Panc1 (cell line): ENCODE measurements around the gene AGPAT4.

Experiments
- POLR2AphosphoS5 ChIP-seq: IDR thresholded peaks from 2 replicates; pipeline ENCODE4 v1.6.1; 2012; ENCODE audit warnings: mild to moderate bottlenecking, low read depth, low read length, moderate library complexity
- SIN3A ChIP-seq: IDR thresholded peaks from 2 replicates; pipeline ENCODE4 v1.6.1; 2012; ENCODE audit warnings: low read depth, mild to moderate bottlenecking, low read length, moderate library complexity, borderline replicate concordance; ENCODE audit not compliant: insufficient read depth
- TCF7L2 ChIP-seq: IDR thresholded peaks from 2 replicates; pipeline ENCODE4 v1.6.1; 2011; ENCODE audit warnings: mild to moderate bottlenecking, low read depth, low read length, inconsistent platforms
- TF ChIP-seq, protein P1 (sequence below): fragments of 450-650 bp; IDR thresholded peaks from 2 replicates; pipeline ENCODE4 v1.5.1; 2017; ENCODE audit warnings: mild to moderate bottlenecking
- TF ChIP-seq, protein P2 (sequence below), 2 experiments: IDR thresholded peaks; 2 replicates each; pipeline ENCODE4 v1.6.1; 2011 to 2012; ENCODE audit warnings: low read depth in 2 of 2, control low read depth in 1 of 2, low read length in 1 of 2, mild to moderate bottlenecking in 1 of 2, moderate library complexity in 1 of 2; ENCODE audit not compliant: insufficient read depth in 1 of 2

DNA sequence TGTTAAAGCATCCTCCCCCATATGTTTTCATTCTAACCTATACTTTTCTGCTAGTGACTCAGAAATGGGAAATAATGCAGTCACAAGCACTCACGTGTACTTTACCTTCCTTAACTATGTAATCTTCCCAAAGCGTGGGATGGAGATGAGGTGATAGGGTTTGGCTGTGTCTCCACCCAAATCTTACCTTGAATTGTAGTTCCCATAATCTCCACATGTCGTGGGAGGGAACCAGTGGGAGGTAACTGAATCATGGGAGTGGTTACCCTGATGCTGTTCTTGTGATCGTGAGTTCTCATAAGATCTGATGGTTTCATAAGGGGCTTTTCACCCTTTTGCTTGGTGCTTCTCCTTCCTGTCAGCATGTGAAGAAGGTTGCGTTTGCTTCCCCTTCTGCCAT, 35.4 kb downstream of the AGPAT4 start:
- TF ChIP-seq, protein P1, sequence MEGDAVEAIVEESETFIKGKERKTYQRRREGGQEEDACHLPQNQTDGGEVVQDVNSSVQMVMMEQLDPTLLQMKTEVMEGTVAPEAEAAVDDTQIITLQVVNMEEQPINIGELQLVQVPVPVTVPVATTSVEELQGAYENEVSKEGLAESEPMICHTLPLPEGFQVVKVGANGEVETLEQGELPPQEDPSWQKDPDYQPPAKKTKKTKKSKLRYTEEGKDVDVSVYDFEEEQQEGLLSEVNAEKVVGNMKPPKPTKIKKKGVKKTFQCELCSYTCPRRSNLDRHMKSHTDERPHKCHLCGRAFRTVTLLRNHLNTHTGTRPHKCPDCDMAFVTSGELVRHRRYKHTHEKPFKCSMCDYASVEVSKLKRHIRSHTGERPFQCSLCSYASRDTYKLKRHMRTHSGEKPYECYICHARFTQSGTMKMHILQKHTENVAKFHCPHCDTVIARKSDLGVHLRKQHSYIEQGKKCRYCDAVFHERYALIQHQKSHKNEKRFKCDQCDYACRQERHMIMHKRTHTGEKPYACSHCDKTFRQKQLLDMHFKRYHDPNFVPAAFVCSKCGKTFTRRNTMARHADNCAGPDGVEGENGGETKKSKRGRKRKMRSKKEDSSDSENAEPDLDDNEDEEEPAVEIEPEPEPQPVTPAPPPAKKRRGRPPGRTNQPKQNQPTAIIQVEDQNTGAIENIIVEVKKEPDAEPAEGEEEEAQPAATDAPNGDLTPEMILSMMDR: no peak
- TF ChIP-seq, protein P2, sequence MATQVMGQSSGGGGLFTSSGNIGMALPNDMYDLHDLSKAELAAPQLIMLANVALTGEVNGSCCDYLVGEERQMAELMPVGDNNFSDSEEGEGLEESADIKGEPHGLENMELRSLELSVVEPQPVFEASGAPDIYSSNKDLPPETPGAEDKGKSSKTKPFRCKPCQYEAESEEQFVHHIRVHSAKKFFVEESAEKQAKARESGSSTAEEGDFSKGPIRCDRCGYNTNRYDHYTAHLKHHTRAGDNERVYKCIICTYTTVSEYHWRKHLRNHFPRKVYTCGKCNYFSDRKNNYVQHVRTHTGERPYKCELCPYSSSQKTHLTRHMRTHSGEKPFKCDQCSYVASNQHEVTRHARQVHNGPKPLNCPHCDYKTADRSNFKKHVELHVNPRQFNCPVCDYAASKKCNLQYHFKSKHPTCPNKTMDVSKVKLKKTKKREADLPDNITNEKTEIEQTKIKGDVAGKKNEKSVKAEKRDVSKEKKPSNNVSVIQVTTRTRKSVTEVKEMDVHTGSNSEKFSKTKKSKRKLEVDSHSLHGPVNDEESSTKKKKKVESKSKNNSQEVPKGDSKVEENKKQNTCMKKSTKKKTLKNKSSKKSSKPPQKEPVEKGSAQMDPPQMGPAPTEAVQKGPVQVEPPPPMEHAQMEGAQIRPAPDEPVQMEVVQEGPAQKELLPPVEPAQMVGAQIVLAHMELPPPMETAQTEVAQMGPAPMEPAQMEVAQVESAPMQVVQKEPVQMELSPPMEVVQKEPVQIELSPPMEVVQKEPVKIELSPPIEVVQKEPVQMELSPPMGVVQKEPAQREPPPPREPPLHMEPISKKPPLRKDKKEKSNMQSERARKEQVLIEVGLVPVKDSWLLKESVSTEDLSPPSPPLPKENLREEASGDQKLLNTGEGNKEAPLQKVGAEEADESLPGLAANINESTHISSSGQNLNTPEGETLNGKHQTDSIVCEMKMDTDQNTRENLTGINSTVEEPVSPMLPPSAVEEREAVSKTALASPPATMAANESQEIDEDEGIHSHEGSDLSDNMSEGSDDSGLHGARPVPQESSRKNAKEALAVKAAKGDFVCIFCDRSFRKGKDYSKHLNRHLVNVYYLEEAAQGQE (IDR thresholded peaks at IDR 0.05; ENCODE audit: insufficient read depth in 1 of 2, low read depth in 2 of 2, low read length in 1 of 2): no peak
- TF ChIP-seq POLR2AphosphoS5 (no peak), SIN3A (no peak), TCF7L2 (no peak)
